ENCODE data around the gene HNRNPUL1. TPM values are rescaled to one million over a fixed set of nuclear protein-coding genes. Genes with fewer than 3 reads are reported as not detected.

The HNRNPUL1 gene
- total and polyA plus RNA-seq, 2 of the 8 experiments (the other 6 are each of a cell fraction or from before 2014, with no cell fraction given): 99.5 to 264 TPM

- peaks cover 27% of the 10 kb centered on the region for H3K23me2 ChIP-seq (ENCODE audit: low read depth, low read length)
- 0 out of 2 replicates have a peak within 1 kb of the TSS, but pooled peaks have one; percentile 20 for H2AK5ac ChIP-seq (ENCODE audit: low read depth, low read length)
- H2BK20ac ChIP-seq (ENCODE audit: low read length): no peak within 1 kb of the TSS
- peak within 1 kb of the TSS; percentile 52 to 75 (median 70) for H3K4me3 ChIP-seq (ENCODE audit: extremely low read depth in 1 of 4, insufficient read depth in 2 of 4, low read depth in 3 of 4, low read length in 4 of 4)
- peaks cover 0 to 7% of the 10 kb centered on the region in 2 experiments for H4K20me1 ChIP-seq (replicated peaks in 1 of 2; ENCODE audit: control insufficient read depth in 1 of 2, insufficient read depth in 2 of 2, low read length in 2 of 2)
- H3K27ac ChIP-seq (ENCODE audit: low read depth, low read length): no peak within 1 kb of the TSS
- WGBS, 2 experiments (ENCODE audit: extremely low coverage in 1 of 2, insufficient coverage in 1 of 2, insufficient read length in 1 of 2, insufficient replicate concordance in 2 of 2, low coverage in 1 of 2, low lambda C conversion rate in 2 of 2, missing lambda C conversion rate in 1 of 2): 5% methylated on average over 16 of the region's 78 CpGs; no CpG with 5 or more reads in 1 of the 2 experiments
- FAIRE-seq: no peak
- ChIA-PET POLR2A (ENCODE audit: partially characterized antibody) (interaction anchor here (0.6 to 5.4 kb wide), 8 partner anchors 10 to 587 kb away, joined by 3 to 29 read pairs (median 4); partner anchors contain the start of genes B3GNT8 and B9D2), CTCF (ENCODE audit: partially characterized antibody) (interaction anchor here (1.0 to 8.0 kb wide), 11 partner anchors 11 to 195 kb away, joined by 3 to 37 read pairs (median 5); partner anchors contain the start of gene B9D2)
- H3K9me3 ChIP-seq (ENCODE audit: insufficient read depth in 2 of 2, low read depth in 1 of 2, low read length in 1 of 2): no peaks in the 10 kb centered on the region
- H4K91ac ChIP-seq (replicated peaks; ENCODE audit: insufficient read length, low read length): peak within 1 kb of the TSS; percentile 64
- H3K4me2 ChIP-seq (ENCODE audit: insufficient read depth in 1 of 2, low read depth in 2 of 2, low read length in 2 of 2): peak within 1 kb of the TSS; percentile 88 to 92
- H4K5ac ChIP-seq (ENCODE audit: insufficient read length, low read depth, low read length): no peak within 1 kb of the TSS
- H3K9ac ChIP-seq (replicated peaks in 1 of 4; ENCODE audit: extremely low read depth in 1 of 4, low read depth in 3 of 4, low read length in 3 of 4): peak within 1 kb of the TSS in 1 of 4 experiments; percentile 25; a peak in 1 of 7 replicates
- no peaks in the 10 kb centered on the region for H3K36me3 ChIP-seq (ENCODE audit: control insufficient read depth in 2 of 4, insufficient read depth in 4 of 4, low read length in 3 of 4)
- H2BK5ac ChIP-seq (ENCODE audit: low read depth, low read length): peak within 1 kb of the TSS; percentile 85; the same call in 1 of the 2 replicates
- peak within 1 kb of the TSS; percentile 47 for H3K4ac ChIP-seq (replicated peaks; ENCODE audit: insufficient read length, low read depth, low read length)
- no peaks in the 10 kb centered on the region for H3K79me2 ChIP-seq (ENCODE audit: control insufficient read depth in 1 of 2, insufficient read depth in 2 of 2, low read length in 2 of 2)
- peak within 1 kb of the TSS; percentile 71 for H3K18ac ChIP-seq (ENCODE audit: extremely low read depth, low read length)
- DNase-seq (ENCODE audit: low read depth in 1 of 2, low spot score in 2 of 2): peak in 1 of 2 experiments; percentile 86
- peak within 1 kb of the TSS; percentile 29; the same call in 1 of the 2 replicates for H2BK12ac ChIP-seq (ENCODE audit: low read depth, low read length)
- H2BK15ac ChIP-seq (ENCODE audit: low read length): peak within 1 kb of the TSS; percentile 81; the same call in 1 of the 2 replicates
- H3K27me3 ChIP-seq (replicated peaks in 1 of 4; ENCODE audit: control insufficient read depth in 3 of 4, extremely low read depth in 1 of 4, insufficient read depth in 3 of 4, low read length in 3 of 4): peaks cover 10 to 36% (median 28%) of the 10 kb centered on the region in 4 experiments
- peaks cover 0 to 14% (median 4%) of the 10 kb centered on the region in 4 experiments; a peak in 5 of 7 replicates for H3K4me1 ChIP-seq (replicated peaks in 1 of 4; ENCODE audit: control insufficient read depth in 3 of 4, insufficient read depth in 4 of 4, low read length in 3 of 4)
- no peak within 1 kb of the TSS for H3K56ac ChIP-seq (replicated peaks; ENCODE audit: insufficient read length, low read depth, low read length)
- H4K8ac ChIP-seq (ENCODE audit: extremely low read depth, insufficient read depth, low read length): peak within 1 kb of the TSS; percentile 81
- no peak within 1 kb of the TSS for H2BK120ac ChIP-seq (replicated peaks; ENCODE audit: low read depth, low read length)
- no peak within 1 kb of the TSS for H3K23ac ChIP-seq (ENCODE audit: insufficient read length)
- peak within 1 kb of the TSS; percentile 47; the same call in 1 of the 2 replicates for H2AFZ ChIP-seq (ENCODE audit: low read length)
- no peak within 1 kb of the TSS for H3K14ac ChIP-seq (ENCODE audit: insufficient read length)
- no peaks in the 10 kb centered on the region; the same call in 1 of the 2 replicates for H3K79me1 ChIP-seq (ENCODE audit: low read depth, low read length)
- TF ChIP-seq TBP (IDR thresholded peaks at IDR 0.05; ENCODE audit: low read depth, low read length) (no peak), RAD21 (IDR thresholded peaks at IDR 0.05 in 1 of 2, conservative IDR thresholded peaks at IDR 0.05 in 1 of 2; ENCODE audit: low read depth in 2 of 2, low read length in 2 of 2) (peak; percentile 29 to 55; a peak in 3 of 4 replicates), SRF (IDR thresholded peaks at IDR 0.05; ENCODE audit: low read depth, low read length) (no peak), E2F6 (IDR thresholded peaks at IDR 0.05) (peak; percentile 86), TEAD4 (IDR thresholded peaks at IDR 0.05; ENCODE audit: low read depth, low read length) (no peak), SIN3A (conservative IDR thresholded peaks at IDR 0.05 in 1 of 2, IDR thresholded peaks at IDR 0.05 in 1 of 2; ENCODE audit: low read depth in 1 of 2, low read length in 2 of 2) (peak in 1 of 2 experiments; percentile 31; a peak in 1 of 4 replicates)
Observed at GRCh38 chr19:41353466-41354342, 89.5 kb downstream of the HNRNPUL1 start, which contains the start of gene TGFB1. Gene TGFB1, minus strand, starts transcription at chr19:41353922. Its CDS starts 878 bp downstream, at chr19:41353044.
